Right lung (tissue), 5 donors: ENCODE measurements around the gene NXPH1. TPM values are rescaled to one million over a fixed set of nuclear protein-coding genes. Genes with fewer than 3 reads are reported as not detected.

Experiments used
- DNase-seq, 2 donors: peaks; one replicate each; pipeline ENCODE4 v3.0.0-alpha.2; 2013
- polyA plus RNA-seq, 5 donors: library from polyadenylated mRNA; unstranded; fragments of 120-200 nt; gene quantifications; one replicate each; pipeline versions ENCODE4 v1.2.1 to v1.2.3, GENCODE V29; 2013; ENCODE audit warnings: inconsistent platforms in 1 of 5, low replicate concordance in 1 of 5; ENCODE audit not compliant: insufficient read length in 5 of 5, insufficient read depth in 1 of 5

The NXPH1 gene
- polyA plus RNA-seq, 5 donors, result 0.10 TPM; not detected in 4

DNA sequence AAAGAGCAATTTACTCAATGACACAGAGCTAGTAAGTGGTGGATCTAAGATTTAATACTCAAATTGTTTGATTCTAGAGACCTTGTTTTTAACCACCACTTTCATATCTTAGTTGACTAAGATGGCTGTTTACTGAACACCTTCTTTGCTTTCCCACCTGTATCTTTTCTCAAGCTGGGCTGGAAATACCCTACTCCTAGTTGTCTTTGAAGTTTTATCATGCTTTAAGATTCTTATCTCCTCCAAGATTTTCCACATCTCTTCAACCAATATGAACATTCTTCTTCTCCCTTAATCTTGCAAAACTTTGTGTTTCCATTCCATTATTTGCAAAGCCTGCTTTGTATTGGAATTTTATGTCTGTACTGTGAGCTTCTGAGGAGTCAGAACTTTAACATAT is 157.9 kb downstream of the NXPH1 start:
- DNase-seq, result no peak

DNA sequence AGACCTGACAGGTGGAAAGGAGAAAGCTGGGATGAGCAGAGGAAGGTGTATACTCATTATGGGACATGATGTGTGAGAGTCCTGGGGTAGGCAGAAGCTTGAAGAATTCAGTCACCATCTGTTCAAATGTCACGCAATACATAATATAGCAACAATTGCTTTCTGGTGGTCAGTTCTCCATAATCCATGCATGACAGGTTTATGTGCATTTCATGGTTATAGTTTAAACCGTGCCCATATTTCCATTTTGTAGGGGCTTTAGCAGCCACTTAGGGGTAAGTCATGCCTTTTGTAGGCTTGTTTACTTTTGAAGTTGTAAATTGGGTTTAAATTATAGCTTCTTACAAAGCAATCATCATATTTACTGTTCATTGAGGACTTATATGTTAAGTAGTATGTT is 158.8 kb downstream of the NXPH1 start:
- no peak for DNase-seq

DNA sequence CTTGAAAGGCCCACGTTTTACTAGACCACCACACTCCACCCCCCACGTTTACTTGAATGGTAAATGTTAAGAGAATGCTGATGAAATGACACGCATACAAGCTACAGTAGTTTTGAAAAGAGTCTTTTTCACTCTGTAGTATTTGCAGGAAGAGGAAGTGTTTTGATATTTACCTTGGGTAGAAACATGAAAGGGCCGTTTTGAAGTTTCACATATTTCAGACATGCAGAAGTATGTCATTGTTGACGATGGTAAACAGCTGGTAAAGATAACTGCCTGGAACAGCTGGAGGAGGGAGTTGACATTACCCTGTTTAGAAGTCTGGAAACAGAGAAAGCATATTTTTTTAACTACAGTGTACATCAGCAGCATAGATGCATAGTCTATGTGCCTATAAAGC is 160.7 kb downstream of the NXPH1 start:
- DNase-seq, result no peak

DNA sequence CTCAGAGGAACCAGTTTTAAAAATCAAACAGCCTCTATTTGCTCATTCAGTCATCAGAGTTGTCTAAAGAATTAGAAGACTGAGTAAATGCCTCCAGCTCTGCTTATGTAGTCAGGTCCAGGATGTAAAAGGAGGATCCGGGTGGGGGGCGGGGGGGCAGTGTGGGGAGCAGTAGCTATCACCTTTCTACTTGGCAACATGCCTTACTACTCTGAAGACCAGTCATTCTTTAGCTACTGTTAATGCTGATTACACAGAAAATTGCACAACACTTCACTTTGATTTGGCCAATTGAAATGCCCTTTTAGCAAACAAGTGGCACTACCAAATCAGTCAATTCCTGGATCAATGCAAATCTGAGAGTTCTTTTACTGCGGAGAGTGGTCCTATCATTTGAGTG is 164.2 kb downstream of the NXPH1 start:
- no peak for DNase-seq

DNA sequence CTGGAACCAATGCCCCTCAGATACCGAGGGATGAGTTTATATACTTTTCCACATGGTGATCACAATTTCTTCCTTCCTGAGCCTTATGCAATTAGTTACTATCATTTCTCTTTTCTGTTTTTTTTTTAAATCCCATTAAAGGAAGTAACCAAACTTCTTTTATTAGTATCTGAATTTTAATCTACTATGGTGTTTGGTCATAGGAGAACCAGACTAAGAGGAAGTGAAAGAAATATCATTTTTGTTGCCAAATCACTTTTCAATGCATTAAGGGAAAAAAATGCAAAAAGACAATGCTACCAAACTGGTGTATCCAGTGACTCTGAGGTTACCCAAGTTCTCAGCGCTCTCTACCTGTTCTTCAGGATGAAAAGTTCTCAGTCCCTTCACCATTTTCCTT is 167.7 kb downstream of the NXPH1 start:
- no peak for DNase-seq

DNA sequence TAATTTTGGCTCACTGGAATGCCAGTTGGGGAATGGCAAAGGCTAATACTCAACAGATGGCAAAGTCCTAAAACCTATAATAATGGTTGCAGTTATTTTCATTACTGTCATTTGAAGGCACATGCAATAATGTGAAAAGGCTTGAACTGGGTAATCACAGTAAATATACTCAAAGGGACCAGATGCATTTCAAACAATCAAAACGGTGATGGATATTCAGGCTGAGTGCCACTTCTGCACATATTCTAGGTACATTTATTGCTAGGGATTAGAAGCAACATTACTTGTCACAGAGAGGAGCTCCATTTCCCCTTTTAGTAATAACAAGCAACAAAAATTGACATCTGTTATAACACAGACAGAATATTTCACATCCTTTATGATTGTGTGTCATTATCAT is 171.8 kb downstream of the NXPH1 start:
- no peak for DNase-seq

DNA sequence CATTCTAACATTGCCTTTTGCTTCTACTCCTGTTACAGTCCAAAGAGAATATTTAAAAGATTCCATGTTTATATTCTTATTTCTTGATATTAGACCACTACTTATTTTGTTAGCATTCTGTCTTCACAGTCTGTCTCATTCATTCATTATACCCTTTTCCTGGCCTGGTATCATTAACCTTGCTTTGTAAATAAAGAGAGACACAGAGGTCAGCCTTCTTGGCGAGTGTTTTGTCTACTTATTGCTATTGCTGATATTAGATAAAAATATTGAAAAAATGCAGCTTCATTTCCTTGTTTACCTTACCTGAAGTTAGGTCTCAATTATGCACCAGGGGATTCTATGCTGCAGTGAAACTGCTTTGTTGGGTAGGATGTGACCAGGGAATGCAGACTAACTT is 179.2 kb downstream of the NXPH1 start:
- DNase-seq, result no peak

DNA sequence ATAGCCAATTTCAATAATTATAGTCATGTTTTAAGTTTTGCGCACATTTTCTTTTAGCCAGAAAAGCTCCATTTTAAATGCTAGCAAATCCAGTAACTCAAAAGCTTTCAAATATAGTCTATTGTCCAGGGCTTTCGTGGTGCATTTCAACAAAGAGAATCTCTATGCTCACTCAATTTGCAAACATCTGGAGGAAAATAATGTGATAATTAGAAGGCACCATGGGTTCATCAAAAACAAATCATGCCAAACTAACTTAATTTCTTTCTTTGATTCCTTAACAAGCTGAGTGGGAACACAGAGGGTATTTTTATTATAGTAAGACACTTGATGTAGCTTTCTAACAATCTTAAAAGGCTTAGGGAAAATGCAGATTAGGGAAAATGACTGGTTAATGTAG is 179.8 kb downstream of the NXPH1 start:
- no peak for DNase-seq

DNA sequence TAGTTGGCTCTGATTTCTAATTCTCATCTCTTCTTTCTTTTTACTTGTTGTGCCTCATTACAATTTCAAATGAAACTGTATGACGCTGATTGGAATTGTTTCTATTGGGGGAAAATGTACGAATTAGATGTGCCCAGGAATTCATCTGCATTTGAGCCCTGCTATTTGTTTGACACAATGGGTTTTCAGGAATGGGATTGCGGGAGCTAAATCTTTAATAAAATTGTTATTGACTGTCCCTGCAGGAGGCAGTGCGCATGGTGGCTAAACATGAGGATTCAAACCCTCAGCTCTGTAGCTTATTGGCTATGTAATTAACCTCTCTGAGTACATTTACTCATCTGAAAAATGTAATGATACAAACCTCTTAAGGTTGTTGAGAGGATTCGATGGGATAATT is 181.6 kb downstream of the NXPH1 start:
- no peak for DNase-seq

DNA sequence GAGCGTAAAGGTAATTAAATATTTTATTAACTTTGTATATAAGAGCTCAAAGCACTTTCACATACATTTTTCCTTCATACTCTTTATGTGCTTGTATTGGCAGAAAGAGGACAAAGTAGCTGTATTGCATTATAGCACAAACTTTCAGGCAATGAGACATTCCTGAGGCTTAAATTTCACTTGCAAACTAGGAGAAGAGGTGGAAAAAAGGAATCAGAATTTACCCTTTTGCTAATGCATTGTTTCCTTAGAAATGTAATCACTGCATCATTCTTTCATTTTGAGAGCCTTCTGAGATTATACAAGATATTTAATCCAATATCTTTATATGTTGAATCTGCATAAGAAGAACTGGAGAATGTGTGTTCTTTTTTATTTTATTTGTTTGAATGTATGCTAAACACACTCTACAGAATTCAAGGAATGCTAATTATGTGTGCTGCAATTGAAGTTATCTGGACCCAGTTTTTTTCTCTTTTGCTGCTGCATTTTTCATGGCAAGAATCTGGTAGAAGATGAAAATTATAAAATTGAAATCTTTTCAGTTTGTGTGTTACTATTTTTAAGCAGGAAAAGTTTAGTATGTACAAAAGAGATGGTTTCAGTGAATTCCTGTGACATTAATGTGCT is 185.1 kb downstream of the NXPH1 start:
- DNase-seq, result peak in 1 of 2 donors; percentile 16

DNA sequence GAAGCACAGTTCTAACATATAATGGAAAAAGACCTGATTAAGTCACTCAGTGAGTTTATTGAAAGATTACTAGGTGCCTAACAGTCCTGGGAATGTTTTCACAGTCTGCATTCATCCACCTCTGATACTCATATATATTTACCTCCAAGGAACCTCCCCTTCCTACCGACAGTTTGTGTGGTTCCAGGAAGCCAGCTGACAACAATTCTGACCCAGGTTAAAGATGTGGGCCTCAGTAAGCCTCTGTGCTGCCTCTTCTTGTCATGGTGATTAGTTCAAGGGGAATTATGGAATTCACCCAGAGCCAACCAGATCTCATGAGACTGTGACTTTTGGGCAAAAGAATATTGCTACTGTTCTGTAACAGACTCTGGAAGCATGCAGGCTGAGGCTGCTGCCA is 186.8 kb downstream of the NXPH1 start:
- DNase-seq, result no peak

DNA sequence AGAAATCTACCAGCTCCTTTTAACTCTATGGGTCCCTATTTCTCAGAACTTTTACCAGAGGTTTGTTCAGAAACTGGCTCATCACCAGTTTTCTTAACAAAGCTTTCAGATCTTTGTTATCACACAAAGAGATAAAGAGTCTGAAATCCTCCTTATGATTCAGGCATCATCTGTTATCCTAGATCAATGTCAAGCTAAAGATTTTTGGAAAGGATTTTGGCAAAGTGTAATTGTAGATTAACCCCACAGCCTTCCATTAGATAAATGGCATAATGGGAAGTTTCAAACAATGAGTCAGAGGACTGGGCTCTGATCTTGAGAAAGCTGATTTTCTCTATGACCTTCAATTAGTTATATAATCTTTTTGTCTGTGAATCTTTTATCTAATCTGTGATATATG is 192.2 kb downstream of the NXPH1 start:
- no peak for DNase-seq

DNA sequence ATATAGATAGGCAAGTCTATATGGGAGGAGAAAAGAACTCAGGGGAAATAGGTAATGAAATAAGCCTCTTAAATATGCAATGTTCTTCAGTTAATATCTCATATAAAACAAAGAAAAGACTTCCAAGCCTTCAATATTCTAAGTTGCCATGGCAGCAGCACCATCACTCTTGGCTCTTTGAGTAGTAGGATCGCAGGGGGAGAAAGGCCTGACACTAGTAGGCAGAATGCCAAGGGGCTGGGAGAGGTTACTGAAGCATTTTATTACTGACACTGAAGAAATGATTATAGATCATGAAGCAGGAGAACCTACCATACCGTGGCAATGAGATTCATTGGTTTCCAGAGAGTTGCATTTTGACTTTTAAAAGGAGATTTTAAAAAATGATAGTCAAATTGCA is 193.9 kb downstream of the NXPH1 start:
- DNase-seq, result no peak

DNA sequence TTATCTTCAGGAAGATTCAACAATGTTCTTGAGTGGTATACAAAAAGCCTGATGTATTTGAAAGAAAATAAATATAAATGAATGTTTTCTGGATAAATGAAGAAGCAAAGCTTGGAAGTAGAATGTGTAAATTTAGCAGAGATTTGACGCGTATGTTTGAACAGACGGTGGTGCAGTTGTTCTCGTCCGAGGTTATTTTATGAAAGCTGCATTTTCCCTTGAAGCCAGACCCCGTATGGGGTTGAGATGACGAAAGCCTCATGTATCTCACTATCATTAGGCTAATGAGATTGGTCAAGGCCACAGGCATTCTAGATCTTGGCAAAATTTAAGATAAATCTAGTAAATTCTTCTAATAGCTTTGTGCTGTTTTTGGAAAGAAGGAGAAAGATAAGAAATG is 195.2 kb downstream of the NXPH1 start:
- DNase-seq, result no peak

DNA sequence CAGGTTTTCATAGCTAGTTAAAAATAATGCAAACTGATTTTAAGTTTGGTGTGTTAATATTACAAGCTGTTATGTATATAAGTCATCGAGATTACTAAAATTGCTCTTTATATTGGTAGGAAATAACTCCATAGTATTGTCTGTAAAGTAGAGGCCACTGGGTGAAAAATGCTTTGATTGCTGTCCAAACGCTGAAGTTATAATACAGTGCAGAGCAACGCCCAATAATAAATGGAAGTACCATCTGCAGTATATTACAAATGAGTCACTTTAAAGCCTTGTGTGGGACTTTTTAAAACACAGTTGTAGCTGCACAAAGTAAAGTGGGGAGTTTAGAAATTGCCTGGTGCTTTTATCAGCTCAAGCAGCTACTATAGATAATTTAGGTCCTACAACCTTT is 196.1 kb downstream of the NXPH1 start:
- peak in 1 of 2 donors; percentile 7 for DNase-seq

DNA sequence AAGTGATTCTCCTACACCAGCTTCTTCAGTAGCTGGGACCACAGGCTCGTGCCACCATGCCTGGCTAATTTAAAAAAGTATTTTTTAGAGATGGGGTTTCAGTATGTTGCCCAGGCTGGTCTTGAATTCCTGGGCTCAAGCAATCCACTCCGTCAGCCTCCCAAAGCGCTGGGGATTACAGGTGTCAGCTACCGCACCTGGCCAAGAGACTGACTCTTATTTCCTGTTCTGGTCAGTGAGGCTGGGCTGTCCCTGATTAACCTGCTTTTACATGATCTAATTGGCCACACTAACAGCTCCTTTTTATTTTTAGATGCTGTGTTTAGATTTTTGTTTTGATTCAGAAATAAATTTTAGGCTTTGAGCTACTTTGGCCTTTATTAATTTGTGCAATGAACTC is 203.9 kb downstream of the NXPH1 start:
- DNase-seq, result no peak

DNA sequence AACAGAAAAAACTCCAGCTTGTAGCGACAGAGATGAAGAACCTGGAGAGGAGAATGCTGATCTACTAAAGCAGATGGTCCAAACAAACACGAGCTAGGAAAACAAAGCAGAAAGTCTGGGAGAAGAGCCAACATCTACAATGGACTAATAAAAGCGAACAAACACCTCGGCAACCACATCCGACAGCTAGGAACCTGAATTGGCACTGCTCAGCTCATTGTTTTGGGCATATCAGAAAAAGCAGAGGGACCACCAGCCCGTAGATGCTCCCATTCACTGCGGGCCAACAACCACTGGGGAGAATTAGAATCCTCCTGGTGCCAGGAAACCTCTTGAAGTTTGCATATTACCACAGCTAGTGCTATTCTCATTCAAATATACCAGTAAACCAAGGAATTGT is 204.7 kb downstream of the NXPH1 start:
- DNase-seq, result no peak

DNA sequence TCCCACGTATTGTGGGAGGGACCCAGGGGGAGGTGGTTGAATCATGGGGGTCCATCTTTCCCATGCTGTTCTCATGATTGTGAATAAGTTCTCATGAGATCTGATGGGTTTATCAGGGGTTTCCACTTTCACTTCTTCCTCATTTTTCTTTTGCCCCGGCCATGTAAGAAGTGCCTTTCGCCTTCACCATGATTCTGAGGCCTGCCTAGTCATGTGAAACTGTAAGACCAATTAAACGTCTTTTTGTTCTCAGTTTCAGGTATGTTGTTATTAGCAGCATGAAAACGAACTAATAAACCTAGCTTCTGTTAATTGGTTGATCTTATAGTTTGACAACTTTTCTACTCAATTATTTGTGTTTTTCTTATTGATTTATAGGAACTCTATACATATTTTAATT is 206.3 kb downstream of the NXPH1 start:
- DNase-seq, result no peak

DNA sequence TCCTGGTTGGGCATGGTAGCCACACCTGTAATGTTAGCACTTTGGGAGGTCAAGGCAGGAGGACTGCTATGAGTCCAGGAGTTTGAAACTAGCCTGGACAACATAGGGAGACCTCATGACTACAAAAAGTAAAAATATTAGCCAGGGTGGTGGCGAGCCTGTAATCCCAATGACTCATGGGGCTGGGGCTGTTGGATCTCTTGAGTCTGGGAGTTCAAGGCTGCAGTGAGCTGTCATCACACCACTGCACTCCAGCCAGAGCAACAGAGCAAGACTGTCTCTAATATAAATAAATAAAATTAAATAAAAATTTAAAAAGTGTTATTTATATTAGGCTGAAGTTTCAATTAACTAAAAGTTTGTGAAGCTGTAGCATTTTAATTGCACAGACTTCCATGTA is 207.3 kb downstream of the NXPH1 start:
- no peak for DNase-seq

DNA sequence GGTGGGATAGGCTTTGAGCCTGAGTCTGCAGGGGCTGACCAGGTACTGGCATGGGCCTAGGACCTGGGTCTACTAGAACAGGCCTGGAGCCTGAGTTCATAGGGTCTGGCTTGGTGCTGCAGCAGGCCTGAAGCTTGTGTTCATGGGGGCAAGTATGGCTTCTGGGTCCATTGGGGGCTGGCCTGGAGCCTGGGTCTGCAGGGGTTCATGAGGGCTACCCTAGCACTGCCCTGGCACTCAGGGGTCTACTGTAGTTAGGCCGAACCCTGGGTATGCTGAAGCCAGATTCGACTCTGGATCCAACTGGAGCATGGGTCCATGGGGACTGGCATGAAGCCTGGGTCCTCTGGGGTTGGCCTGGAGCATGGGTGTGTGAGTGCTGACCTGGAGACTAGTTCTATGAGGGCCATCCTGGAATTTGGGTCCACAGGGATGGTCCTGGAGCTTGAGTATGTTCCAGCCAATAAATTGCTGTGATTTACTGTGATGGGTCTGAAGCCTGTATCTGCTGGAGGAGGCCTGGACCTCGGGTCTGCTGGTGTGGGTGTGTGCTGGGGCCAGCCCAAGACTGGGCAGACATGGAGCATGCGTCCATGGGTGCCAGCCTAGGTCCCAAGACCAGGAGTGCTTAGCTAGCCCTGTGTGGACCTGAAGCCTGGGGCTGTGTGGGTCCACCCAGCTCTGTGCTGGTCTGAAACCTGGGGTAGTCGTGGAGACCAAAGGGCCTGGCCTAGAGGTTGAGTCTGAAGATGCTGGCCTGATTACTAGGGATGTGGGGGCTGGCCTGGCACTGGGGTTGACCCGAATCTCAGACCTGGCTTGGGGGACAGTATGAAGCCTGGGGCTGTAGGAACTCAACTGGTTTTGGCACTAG is 235.5 kb downstream of the NXPH1 start:
- no peak for DNase-seq

DNA sequence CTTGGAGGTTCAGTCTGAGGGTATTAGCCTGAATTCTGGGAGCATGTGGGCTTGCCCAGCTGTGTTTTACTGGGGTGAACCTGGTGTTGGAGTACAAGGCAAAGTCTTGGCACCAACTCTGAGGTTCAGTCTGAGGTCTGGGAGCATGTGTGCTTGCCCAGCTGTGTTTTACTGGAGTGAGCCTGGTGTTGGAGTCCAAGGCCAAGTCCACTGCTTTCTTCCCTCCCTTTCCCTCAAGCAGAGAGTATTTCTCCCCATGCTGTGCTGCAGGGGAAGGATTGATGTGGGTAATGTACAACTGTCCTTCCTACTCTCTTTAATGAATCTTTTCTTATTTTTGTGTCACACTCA is 236.1 kb downstream of the NXPH1 start:
- no peak for DNase-seq

DNA sequence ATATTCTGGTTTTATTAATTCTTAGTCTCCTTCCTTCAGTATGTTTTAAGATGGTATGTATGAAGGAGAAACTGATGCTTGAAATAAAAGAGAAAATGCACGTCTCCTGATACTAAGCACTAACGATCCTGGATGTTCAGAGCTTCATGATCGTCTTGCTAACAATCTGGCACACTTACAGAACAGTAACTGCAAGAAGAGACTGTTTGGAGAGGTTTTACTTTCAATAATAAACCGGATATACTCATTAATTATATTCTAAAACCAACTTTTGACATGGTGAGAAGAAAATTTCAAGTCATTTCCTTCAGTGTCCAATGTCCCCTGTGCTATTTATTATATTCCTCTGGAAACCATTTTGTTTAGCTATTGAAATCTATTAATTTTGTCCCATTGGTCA is 251.0 kb downstream of the NXPH1 start:
- DNase-seq, result no peak

DNA sequence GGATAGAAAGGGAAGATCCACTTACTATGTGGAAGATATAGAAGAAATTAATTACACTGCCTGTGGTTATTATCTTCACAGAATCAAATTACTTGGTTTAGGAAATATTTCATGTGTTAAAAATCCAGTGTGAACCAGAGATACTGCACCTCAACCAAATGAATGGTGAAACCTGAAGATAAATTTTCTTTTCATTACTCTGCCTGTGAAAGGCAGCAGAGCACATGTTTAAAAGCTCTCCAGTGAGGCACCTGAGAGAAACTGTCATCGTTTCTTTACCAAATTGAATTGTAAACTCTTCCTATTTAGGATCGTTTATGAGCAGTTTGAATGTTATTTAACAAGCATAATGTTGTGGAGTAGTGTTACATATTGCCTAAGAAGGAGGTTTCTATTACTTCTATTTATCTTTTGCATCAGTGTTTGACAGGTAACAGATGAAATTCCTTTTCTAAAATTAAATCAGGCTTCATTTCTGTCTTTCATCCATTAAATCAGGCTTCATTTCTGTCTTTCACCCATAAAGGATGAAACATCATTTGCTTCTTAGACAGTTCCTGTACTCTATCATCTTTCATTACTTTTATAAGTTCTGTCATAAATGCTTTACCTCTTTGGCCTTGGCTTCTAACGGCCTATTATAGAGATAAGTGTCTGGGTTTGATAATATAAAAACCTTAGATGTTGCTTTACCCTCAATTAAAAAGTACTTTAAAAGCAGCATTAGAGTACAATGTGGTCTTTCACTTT is 266.6 kb downstream of the NXPH1 start:
- DNase-seq, result no peak
